NK-92 (cell line): ENCODE results near the gene TGM6.
A peak's percentile ranks its signal among the peaks of the same experiment; 100 is the strongest.

ENCODE experiments used
- DNase-seq: peaks from one replicate; lab custom pipeline; 2025; ENCODE audit not compliant: unreplicated experiment; lab: John Stamatoyannopoulos, UW

TGM6 gene

DNA sequence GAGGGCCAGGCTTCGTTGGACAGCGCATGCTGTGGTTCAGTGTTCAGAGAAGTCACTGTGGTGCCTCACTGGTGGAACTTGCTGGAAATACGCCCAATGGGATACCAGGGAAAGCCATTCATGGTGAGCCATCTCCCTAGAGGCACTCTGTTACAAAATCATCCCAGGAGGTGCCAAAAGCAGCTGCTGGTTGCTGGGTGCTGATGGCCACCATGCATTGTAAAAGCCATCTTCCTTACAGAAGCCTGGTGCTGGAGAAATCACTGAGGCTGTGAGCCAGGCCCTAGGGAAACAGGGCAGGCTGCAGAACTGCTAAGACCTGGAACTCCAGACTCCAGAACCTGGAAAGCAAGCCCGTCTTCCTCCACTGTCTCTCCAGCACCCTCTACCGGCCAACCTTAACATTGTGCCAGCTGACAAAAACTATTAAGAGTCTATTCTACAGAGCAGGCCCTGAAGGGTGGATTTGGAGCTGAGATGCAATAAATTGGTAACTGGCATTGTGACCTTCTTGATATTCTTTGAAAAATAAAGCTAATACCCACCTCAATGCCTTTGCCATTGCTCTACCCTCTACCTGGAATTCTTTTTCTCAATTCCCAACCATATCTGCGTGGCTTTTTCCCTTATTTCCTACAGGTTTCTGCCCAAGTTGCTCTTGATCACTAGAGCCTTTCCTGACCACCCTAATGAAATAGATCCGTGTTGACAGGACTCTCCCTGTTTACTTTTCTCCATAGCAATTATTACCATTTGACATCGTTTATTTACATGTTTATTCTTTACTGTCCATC lies 71.4 kb downstream of the TGM6 start:
- no peak for DNase-seq

DNA sequence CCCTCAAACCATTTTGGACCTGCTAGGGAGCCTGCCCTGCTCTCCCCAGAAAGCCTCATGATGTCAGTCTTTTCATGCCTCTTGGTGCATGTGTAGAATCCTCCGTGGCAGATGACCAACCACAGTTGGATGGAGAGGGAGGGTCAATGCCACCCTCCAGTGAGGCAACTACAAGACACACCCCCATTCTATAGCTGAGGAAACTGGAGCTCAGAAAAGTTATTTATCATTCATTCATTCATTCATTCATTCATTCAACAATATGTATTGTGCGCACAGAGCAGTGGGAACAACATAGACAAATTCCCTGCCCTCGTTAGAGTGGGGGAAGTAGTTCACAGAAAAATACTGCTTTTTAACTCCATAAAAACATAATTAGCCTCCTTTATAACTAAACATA lies 73.1 kb downstream of the TGM6 start:
- no peak for DNase-seq

DNA sequence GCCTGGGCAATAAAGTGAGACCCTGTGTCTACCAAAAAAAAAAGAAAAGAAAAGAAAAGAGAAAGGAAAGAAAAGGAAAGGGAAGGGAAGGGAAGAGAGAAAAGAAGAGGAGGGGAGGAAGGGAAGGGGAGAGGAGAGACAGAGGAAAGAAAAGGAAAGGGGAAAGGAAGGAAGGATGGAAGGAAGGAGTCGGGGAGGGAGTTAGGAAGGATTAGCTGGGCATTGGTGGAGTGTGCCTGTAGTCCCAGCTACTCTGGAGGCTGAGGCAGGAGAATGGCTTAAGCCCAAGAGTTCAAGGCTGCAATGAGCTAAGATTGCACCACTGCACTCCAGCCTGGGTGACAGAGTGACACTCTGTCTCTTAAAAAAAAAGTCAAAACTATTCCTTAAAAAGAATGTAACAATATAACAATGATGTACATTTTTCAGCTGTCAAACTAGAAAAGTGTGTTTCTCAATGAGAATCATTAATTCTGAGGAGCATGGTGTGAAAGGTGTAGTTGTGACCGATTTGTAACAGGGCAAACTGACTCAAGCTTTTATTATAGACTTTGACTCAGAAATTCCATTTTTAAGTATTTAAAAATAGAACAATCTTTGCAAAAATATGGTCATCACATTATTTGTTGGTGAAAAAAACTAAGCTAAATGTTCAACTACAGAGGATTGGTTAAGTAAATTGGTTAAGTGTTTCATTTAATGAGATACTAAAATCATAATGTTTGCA lies 75.2 kb downstream of the TGM6 start:
- DNase-seq, result no peak

DNA sequence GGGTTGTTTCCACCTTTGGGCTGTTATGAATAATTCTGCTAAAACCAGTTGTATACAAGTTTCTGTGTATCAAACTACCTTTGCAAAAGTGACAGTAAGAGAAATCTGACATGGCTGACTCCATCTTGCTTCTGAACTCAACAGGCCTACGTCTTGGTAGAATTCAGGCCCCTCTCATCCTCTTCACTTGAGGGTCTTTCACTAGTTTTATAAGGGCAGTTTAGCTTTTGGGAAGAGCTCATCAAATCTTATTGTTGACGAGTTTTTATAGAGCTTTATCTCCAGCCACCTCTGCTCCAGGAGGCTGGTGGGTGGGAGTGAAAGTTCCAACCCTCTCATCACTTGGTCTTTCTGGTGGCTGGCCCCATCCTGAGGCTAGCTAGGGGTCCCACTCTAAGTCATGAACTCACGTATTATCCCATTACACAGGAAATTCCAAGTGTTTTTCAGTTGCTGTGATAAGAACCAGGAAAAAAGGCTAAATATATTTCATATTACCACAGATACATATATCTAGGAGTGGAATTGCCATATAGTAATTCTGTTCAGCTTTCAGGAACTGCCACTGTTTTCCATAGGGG lies 78.3 kb downstream of the TGM6 start:
- no peak for DNase-seq

DNA sequence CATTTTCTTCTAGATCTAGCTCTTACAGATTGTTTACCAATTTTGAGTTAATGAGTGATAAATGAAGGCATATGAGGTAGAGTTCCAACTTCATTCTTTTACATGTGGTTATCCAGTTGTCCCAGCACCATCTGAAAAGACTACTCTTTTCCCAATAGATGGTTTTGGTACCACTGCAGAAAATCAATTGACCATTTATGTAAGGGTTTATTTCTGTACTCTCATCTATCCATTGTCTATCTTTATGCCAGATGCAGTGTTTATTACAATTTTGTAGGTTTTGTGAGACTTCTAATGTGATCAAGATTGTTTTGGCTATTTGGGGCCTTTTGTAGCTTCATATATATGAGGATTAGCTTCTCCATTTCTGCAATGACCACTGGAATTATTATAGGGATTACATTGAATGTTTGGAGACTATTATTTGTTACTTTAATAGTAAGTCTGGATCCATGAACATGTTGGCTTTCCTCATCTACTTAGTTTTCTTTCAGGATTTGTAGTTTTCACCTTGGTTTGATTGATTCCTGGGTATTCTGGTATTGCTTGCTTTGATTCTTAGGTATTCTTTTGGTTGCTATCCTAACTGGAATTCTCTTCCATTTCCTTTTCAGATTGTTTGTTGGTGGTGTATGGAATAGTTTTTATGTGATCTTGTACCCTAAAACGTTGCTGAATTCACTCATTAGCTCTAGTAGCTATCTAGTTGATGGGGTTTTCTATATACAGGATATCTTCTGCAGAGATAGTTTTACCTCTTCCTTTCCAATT lies 79.5 kb downstream of the TGM6 start:
- DNase-seq, result no peak

DNA sequence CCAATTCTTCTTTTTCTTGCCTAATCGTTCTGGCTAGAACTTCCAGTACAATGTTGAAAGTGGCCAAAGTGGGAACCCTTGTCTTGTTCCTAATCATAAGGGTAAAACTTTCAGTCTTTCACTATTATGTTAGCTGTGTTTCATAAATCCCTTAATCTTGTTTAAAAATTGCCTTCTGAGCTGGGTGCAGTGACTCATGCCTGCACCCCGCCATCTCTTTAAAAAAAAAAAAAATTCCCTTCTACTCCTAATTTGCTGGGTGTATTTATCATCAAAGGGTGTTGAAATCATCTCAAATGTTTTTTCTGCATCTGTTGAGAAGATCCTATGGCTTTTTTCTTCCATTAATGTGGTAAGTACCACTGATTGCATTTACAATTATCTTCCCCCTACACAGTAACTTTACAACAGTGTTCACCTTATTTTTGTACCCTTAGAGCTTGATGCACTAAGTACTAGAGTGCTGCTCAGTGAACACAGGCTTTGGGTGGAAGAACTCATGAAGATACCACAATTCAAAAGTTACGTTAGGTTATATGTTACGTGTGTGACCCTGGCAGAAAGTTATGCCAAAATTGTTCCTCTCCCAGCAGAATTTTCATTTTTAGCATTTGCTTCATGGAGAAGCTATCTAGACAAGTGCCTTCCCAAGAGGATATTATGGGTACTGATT lies 80.2 kb downstream of the TGM6 start:
- DNase-seq, result no peak

DNA sequence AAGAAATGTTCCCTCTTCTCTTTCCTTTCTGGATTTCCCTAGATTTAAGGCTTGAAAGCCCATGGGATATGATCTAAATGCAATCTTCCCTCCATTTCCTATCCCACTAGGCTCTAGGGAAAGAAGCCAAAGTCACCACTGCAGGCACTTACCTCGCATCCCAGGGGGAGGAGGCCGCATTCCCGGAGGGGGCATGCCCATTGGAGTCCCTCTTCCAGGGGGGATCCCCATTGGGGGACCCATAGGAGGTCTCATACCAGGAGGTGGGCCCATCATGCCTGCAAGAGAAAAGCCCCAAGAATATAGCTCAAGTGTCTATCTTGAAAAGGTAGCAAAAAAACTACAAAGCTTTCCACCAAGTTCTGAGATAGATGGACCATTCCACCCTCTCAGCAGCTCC lies 81.8 kb downstream of the TGM6 start:
- DNase-seq, result no peak

DNA sequence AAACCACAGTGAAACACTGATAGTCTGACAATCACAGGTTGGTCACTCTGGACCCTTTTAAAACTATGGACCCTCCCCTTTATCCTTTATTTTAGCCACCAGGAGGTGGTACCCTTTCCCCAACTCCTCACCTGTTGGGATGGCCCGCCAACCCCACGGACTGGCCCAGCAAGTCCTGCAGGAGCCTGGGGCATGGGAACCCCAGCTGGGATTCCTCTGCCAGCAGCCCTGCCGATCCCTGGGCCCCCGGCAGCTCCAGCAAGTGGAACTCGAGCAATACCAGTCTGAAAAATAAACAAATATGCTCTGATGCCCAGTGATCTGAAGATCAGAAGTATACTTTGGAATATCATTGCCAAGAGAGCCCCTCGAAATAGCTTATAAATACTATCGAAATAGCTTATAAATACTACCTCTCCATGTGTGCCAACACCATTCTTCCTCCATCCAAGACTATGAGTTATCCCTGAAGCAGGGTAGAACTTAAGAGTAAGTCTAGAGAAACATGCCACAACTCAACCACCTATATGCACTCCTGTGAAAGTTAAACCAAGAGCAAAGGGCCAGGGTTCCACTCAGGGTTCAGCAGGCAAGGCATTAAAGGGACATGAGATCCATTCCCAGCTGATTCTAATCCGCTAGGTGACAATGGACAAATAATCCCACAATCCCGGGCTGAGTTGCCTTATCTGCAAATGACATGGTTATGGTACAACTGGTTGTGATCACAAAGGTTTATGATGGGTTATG lies 83.1 kb downstream of the TGM6 start:
- DNase-seq, result no peak

DNA sequence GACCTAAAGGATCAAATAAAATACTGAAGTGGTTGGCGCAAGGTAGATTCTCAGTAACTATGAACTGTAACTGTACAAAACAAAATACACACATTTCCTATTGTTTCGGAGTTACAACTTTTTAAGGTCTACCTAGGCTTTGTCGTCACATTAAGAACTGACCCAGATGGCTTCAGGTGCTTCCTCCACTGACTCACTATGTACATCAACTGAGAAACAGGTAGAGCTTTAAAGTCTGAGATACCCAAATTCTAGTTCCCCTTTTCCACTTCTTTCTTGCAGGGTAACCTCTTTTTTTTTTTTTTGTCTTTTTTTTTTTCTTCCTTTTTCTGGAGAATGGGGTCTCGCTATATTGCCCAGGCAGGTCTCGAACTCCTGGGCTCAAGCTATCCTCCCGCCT lies 84.4 kb downstream of the TGM6 start:
- no peak for DNase-seq

DNA sequence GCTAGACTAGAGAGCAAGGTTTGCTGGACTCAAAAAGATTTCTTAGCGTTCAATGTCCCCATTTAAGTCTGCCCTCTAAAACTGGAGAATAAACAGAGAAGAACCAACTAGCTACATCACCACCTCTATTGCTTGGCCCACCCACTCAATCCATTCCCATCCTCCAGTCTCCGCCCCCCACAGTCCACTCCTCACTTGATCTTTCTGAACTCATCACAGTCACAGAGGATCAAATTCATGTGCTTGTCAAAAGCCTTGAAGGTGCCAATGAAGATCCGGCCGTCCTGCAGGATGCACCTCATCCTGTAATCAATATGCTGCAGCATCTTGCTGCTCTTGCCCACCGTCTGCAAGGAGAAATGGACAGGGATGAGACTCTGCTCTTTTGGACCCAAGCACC lies 86.7 kb downstream of the TGM6 start:
- no peak for DNase-seq

DNA sequence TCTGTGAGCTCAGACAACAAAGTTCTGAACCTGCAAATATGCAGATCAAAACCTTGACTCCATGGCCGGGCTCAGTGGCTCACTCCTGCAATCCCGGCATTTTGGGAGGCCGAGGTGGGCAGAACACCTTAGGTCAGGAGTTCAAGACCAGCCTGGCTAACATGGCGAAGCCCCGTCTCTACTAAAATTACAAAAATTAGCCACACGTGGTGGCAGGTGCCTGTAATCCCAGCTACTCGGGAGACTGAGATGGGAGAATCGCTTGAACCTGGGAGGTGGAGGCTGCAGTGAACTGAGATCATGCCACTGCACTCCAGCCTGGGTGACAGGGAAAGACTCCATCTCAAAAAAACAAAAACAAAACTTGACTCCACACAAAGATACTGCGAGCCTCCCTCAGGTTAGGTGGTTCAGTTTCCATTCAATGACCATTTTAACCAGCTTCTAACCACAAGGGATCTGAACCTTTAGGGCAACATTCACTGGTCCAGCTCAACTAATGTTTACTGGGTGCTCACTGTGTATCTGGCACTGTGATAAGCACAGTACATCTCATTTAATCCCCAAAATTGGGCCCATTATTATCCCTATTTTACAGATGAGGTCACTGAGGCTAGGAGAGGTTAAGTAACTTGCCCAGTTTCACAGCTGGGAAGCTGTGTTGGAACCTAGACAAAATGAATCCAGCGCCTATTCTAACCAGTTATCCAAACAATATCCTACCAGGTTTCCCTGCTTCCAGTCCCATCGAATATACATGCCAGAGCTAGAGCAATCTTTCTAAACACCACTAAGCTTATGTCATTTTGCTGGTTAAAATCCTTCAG lies 88.1 kb downstream of the TGM6 start:
- DNase-seq, result no peak

DNA sequence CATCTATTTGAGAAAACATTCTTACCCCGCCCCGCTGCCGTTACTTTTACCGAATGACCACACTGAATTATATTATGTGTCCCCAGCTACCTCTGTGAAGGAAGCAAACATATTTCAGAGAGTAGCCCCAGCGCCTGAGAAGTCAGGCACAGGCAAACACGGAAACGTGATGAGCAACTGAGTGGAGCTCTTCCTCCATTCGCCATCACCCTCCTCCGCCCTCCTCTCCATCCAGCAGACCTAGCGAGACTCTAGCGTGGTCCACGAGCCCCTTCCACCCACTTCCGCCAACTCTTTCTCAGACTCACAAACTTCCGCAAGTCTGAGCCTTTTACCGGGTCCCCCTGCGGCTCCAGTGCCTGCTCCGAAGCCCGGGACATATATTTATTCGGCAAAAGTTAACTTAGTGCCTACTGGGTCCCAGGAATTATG lies 89.3 kb downstream of the TGM6 start:
- no peak for DNase-seq

DNA sequence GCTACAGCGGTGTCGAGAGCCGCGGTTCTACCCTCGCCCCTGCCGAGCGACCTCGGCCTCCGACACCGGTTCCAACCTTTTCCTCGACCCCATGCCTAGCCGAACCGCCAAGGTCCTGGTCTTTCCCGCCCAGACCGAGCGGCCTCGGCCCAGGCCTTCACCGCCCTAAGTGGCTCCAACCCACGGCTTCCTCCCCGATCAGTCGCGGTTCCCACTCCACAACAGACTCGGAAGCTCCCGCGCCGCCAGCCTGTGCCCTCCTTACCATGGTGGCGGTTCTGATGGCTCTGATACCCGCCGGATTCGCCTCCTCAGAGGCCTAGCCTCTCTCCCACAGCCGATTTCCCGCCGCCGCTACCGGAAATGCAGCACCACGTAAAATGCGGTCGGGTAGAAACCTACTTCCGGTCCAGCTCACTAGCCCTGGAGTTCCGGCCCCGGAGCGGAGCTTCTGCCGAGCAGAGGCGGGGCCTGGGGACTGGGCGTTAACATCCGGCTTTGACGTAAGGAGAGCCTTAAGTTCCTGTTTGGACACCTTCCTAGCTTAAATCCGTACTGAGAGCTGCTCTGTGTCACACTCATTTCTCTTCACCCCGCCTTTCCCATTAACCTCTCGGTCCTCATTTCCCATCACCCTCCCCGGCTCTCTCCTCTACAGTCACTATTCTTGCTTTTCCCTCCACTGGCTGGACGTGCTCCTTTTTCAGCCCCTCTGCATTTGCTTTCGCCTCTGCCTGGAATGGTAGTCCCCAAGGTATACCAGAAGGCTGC lies 89.9 kb downstream of the TGM6 start, which contains the start of gene SNRPB:
Gene SNRPB (minus strand): TSS at position 367 of the 771 bp plus-strand sequence. CDS start 99 bp downstream, at position 268.
- DNase-seq, result peak; percentile 61

DNA sequence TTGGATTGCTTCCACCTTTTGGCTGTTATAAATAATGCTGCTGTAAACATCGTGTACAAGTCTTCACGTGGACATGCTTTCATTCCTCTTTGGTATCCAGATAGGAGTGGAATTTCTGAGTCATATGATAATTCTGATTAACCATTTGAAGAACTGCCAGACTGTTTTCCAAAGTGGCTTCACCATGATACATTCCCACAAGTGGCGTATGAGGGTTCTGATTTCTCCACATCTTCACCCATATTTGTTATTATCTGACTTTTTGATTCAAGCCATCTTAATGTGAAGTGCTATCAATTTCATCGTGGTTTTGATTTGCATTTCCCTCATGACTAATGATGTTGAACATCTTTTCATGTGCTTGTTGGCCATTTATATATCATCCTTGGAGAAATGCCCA lies 92.8 kb downstream of the TGM6 start:
- DNase-seq, result no peak

DNA sequence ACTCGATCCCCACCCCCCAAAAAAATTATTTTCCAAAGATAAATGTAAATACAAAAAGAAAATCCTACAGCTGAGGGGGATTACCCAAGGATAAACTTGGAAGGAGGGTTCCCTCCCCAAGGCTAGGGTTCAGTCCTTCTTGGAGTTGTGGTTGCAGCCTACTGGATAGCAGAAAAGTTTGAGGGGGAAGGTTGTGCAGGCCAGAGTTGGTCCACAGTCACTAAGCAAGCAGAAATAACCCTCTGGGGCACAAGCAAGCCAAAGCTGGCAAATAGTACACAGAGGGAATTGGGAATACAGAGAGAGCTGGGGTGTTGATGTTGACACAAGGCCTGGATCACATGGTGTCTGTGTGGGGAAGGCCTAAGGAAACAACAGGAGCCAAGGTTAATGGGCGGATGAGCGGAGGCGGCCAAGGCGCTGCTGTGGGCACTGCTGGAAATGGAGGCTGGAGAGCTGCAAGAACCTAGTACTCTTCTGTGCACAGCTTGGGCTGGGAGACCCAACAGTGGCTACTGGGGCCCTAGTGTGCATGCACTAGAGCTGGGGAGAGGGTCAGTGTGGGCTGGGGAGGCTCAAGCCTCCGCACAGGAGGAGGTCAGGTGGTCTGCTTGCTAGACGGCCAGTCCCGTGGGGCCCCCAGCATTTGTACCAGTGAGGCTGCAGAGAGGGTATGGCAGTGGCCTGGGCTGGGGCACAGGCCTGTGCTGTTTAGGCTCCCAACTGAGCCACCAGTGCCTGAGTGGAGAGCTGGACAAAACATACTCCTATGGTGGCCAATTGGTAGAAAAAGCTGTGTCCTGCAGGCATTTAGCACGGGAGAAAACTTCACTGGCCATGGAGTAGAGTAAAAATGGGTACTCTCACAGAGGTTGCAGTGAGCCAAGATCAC lies 95.4 kb downstream of the TGM6 start:
- DNase-seq, result no peak

DNA sequence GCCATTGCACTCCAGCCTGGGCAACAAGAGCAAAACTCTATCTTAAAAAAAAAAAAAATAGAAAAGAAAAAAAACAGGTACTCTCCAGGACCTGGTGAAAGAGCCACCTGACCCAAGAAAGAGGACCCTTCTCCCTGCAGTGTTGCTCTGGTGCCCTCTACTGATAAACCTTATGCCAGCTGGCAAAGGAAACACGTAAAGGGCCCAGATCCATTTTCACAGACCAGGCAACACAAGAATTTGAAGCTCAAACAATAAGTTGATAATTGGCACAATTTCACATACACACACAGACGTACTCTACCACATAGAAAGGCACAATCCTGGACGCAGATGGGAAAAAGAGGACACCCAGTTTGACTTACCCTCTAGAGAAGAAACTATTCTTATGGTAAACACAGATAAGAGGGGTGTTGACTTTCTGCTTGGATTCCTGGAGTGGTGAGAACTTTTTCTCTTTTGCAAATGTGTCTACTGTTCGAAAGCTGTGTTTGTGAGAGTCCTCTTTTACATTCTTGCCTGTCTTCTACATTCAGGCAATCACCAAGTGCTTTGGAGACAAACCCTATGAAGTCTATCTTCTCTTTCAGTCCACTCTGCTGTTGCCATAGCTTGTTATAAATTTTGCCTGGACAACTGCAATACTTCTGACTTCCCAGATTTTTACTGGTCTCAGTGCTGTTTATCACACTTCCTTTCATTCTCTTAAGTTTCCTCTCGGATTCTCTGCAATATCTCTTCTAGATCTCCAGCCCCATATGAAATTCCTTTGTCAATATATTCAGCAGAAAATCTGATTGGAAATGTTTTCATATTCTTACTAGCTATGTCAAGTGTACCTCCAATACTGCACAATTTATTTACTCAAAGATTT lies 96.3 kb downstream of the TGM6 start:
- no peak for DNase-seq
